Spleen (tissue), 11 donors: ENCODE results near the gene LMBR1. TPM values are rescaled to one million over a fixed set of nuclear protein-coding genes. Genes with fewer than 3 reads are reported as not detected.

Experiments
- DNase-seq: peaks from one replicate; pipeline ENCODE4 v3.0.0-alpha.2; 2020
- H3K27ac ChIP-seq, 8 donors: fragments of 200-600 bp; sonication (generic) in 7 of 8; 1 replicate in 4 of 8; 2 replicates in 4 of 8; pipeline versions ENCODE4 v1.5.0 to v1.8.0; 2016 to 2021; ENCODE audit warnings: inconsistent platforms in 4 of 8, mild to moderate bottlenecking in 4 of 8, moderate library complexity in 1 of 8
- H3K27me3 ChIP-seq, 7 donors: fragments of 200-600 bp; sonication (generic) in 6 of 7; replicated peaks in 1 of 7; 1 replicate in 4 of 7; 2 replicates in 3 of 7; pipeline versions ENCODE4 v1.5.0 to v1.8.0; 2016 to 2021; ENCODE audit warnings: inconsistent platforms in 3 of 7, mild to moderate bottlenecking in 1 of 7
- H3K36me3 ChIP-seq, 6 donors: fragments of 200-600 bp; sonication (generic) in 5 of 6; 1 replicate in 4 of 6; 2 replicates in 2 of 6; pipeline versions ENCODE4 v1.5.0 to v1.8.0; 2016 to 2021; ENCODE audit warnings: inconsistent platforms in 2 of 6
- H3K4me1 ChIP-seq, 6 donors: fragments of 200-600 bp; sonication (generic) in 5 of 6; 1 replicate in 3 of 6; 2 replicates in 3 of 6; pipeline versions ENCODE4 v1.5.0 to v1.8.0; 2016 to 2021; ENCODE audit warnings: inconsistent platforms in 3 of 6
- H3K4me3 ChIP-seq, 8 donors: fragments of 200-600 bp; sonication (generic) in 7 of 8; 1 replicate in 4 of 8; 2 replicates in 4 of 8; pipeline versions ENCODE4 v1.5.0 to v1.8.0; 2016 to 2021; ENCODE audit warnings: inconsistent platforms in 4 of 8, mild to moderate bottlenecking in 4 of 8, moderate library complexity in 2 of 8
- H3K9me3 ChIP-seq, 8 donors: fragments of 200-600 bp; sonication (generic) in 7 of 8; 1 replicate in 4 of 8; 2 replicates in 4 of 8; pipeline versions ENCODE4 v1.5.0 to v1.8.0; 2016 to 2021; ENCODE audit warnings: inconsistent platforms in 4 of 8
- CTCF ChIP-seq, 11 experiments: fragments of 200-600 bp in 7 of 11; fragments of 450-650 bp in 4 of 11; sonication (generic) in 4 of 11; IDR thresholded peaks in 8 of 11; conservative IDR thresholded peaks in 3 of 11; 1 replicate in 7 of 11; 2 replicates in 4 of 11; pipeline versions ENCODE4 v1.4.0 to v1.8.0; 2016 to 2021; ENCODE audit warnings: antibody characterized with exemption in 11 of 11, inconsistent platforms in 4 of 11, mild to moderate bottlenecking in 1 of 11
- POLR2A ChIP-seq, 3 donors: fragments of 450-650 bp; IDR thresholded peaks; one replicate each; pipeline ENCODE4 v1.5.1; 2017; ENCODE audit warnings: antibody characterized with exemption in 3 of 3, mild to moderate bottlenecking in 1 of 3
- POLR2AphosphoS5 ChIP-seq, 3 donors: sonication (generic); formaldehyde crosslinking; IDR thresholded peaks; one replicate each; pipeline ENCODE4 v1.5.1; 2017; ENCODE audit warnings: antibody characterized with exemption in 3 of 3
- WGBS, 5 donors: extraction: QIAGEN DNeasy Blood & Tissue Kit in 3 of 5; methylation state at CpG; one replicate each; pipeline versions ENCODE4 v1.1.5 to v1.1.7; 2013 to 2018; 5-methylcytosine and 5-hydroxymethylcytosine counted together
- intact Hi-C: fragments of 100-400 bp; cut with DNase I; formaldehyde crosslinking; loops from one replicate; pipeline ENCODE4 v1.15.0; 2023; ENCODE audit warnings: low total_unique reads
- polyA plus RNA-seq, 3 donors: library from polyadenylated mRNA; stranded (reverse); fragments of 200-250 nt; gene quantifications; one replicate each; pipeline ENCODE4 v1.2.1, GENCODE V29; 2013
- total RNA-seq, 7 donors: library from RNA; depleted of rRNA in 3 of 7; stranded (reverse); fragments of >200 nt in 3 of 7; fragmentation: NEBNext Ultra II Directional in 4 of 7; extraction: Animal tissue kit (Norgen Biotek cat#: 25700) in 4 of 7; gene quantifications; one replicate each; pipeline versions ENCODE4 v1.1.0 to v1.2.1, GENCODE V29; 2016 to 2021
- donor health status: healthy with polysubstance abuse.
- donor health status: DM: no; HTN: no; CAD: no; lungs with moderate emphysema.
- donor health status: DM: no; HTN: no; CAD: no.
- donor health status: Bipolar disorder and iron deficiency.
- donor health status: healthy.
- donor health status: DM: no; HTN: no; CAD: no.
- donor health status: DM: yes; HTN: yes; CAD: no.

LMBR1 gene
- total and polyA plus RNA-seq, 10 donors: 4.8 to 88.3 (median 63.7) TPM

GRCh38 chr7:156642306-156643045 lies 250.5 kb downstream of the LMBR1 start:
- Histone ChIP-seq H3K4me3 (no peak overlapping the region), H3K27me3 (peaks cover 0 to 37% (median 0%) of the 10 kb centered on the region in 7 donors), H3K27ac (no peak overlapping the region), H3K9me3 (peaks cover 0 to 16% (median 1%) of the 10 kb centered on the region in 8 donors), H3K36me3 (no peaks in the 10 kb centered on the region), H3K4me1 (peaks cover 4 to 21% (median 16%) of the 10 kb centered on the region in 6 donors)
- DNase-seq: no peak
- WGBS, 5 donors: 84 to 89% (median 87%) methylated on average over 13 of the region's 13 CpGs
- intact Hi-C loops: no loop called here
- TF ChIP-seq CTCF (IDR thresholded peaks at IDR 0.05 in 8 of 11, conservative IDR thresholded peaks at IDR 0.05 in 3 of 11) (no peak), POLR2AphosphoS5 (IDR thresholded peaks at IDR 0.05) (no peak)

DNA sequence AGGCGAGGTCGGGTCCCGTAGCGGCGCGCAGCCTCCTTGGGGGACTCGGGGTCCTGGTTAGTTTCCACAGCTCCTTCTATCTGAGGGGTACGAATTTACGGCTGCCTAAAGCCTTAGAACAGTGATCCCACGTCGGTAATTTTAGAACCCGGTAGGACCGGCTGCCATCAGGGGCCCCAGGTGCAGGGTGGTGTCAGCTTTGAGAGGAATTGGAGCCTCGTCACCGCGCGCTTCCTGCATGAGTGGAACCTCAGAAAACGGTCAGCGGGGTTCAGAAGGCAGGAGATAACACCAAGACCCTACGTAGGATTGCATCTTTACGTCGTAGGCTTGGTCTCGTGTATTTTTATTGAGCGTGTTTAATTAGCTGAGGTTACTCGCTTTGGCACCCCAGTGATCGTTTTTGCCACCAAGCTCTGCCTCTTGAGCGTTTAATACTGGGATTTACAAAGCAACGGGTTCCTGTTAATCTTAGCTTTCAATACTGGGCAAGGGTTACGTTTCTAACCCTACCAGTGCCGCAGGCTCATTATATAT lies 252.0 kb downstream of the LMBR1 start:
- 7 to 11% (median 8%) methylated on average over 21 to 30 of the region's 30 CpGs for WGBS, 5 donors
- Histone ChIP-seq H3K9me3 (peaks cover 0 to 24% (median 1%) of the 10 kb centered on the region in 8 donors), H3K4me1 (peaks cover 4 to 21% (median 16%) of the 10 kb centered on the region in 6 donors), H3K4me3 (peak overlapping the region; percentile 71 to 95 (median 86)), H3K27ac (peak overlapping the region in 7 of 8 donors; percentile 72 to 89 (median 81)), H3K36me3 (no peaks in the 10 kb centered on the region), H3K27me3 (peaks cover 0 to 37% (median 0%) of the 10 kb centered on the region in 7 donors)
- DNase-seq: no peak
- TF ChIP-seq POLR2A (IDR thresholded peaks at IDR 0.05): no peak
- TF ChIP-seq CTCF (IDR thresholded peaks at IDR 0.05 in 8 of 11, conservative IDR thresholded peaks at IDR 0.05 in 3 of 11): no peak
- TF ChIP-seq POLR2AphosphoS5 (IDR thresholded peaks at IDR 0.05): no peak
- intact Hi-C loops: no loop called here

DNA sequence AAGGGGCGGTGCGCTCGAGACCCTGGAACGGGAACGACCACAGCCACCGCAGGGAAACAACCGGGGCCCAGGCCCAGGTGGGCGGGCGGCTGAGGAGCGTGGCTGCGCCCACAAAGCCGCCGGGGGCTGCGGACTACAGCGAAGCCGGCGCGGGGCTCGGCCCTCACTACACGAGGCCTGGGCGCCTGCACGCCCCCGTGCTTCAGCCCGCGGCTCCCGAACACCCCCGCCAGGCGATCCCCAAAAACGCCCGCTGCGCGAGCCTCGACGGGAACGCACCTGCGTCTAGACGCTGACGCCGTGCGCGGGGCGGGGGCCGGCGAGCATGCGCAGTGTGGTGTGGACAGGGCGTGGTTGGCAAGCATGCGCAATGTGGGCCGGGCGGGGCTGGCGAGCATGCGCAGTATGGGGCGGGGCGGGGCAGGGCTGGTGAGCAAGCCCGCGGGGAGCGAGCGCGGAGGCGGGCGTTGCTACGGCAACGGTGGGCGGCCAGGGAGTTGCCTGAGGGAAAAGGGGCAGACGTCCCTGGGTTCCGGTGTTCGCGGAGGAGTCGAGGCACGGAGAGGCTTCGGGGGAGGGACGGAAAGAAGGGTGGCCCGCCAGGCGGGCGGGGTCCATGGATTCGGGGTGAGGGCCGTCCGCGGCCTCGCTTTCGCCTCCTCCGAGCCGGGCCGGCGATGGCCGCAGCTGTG lies 252.6 kb downstream of the LMBR1 start, which contains the start of gene RNF32:
Gene RNF32 (plus strand): TSS at position 518 of the 692 bp plus-strand sequence. CDS start 3,104 bp downstream, outside the sequence.
- peak; percentile 98 for DNase-seq
- Histone ChIP-seq H3K27me3 (peaks cover 0 to 37% (median 0%) of the 10 kb centered on the region in 7 donors), H3K4me3 (peak within 1 kb of the TSS; percentile 71 to 95 (median 86)), H3K27ac (peak within 1 kb of the TSS; percentile 28 to 89 (median 80)), H3K9me3 (peaks cover 0 to 24% (median 1%) of the 10 kb centered on the region in 8 donors), H3K36me3 (no peaks in the 10 kb centered on the region), H3K4me1 (peaks cover 4 to 21% (median 16%) of the 10 kb centered on the region in 6 donors)
- 1 to 3% (median 2%) methylated on average over 33 to 85 of the region's 85 CpGs for WGBS, 5 donors
- no peak for TF ChIP-seq POLR2A (IDR thresholded peaks at IDR 0.05)
- TF ChIP-seq CTCF (IDR thresholded peaks at IDR 0.05 in 8 of 11, conservative IDR thresholded peaks at IDR 0.05 in 3 of 11): no peak
- TF ChIP-seq POLR2AphosphoS5 (IDR thresholded peaks at IDR 0.05): peak; percentile 90 to 95 (median 94)
- intact Hi-C loops: no loop called here
